A673 (cell line): ENCODE data around the gene MYCL. TPM values are rescaled to one million over a fixed set of nuclear protein-coding genes. Genes with fewer than 3 reads are reported as not detected.

Experiments
- BruUV-seq: library from RNA; stranded (reverse); fragments of 400-500 nt; replicated peaks from 2 replicates; lab custom pipeline; 2021; lab: Mats Ljungman, UMichigan
- CTCF ChIA-PET: fragments of 300-600 bp; sonication (Branson Sonifier 250); formaldehyde crosslinking; loops from one replicate; lab custom pipeline; 2022; ENCODE audit warnings: antibody characterized with exemption; lab: Charles Lee
- POLR2A ChIA-PET: fragments of 300-600 bp; sonication (Branson Sonifier 250); formaldehyde crosslinking; loops from one replicate; lab custom pipeline; 2022; ENCODE audit warnings: antibody characterized with exemption; ENCODE audit not compliant: low non-redundant PET; lab: Charles Lee
- DNase-seq: peaks from one replicate; pipeline ENCODE4 v3.0.0-alpha.2; 2015; ENCODE audit warnings: low spot score
- H3K27ac ChIP-seq: fragments of 200-600 bp; sonication (generic); 2 replicates; pipeline ENCODE4 v1.5.1; 2016; ENCODE audit warnings: mixed run types, low read depth, mild to moderate bottlenecking, mixed read lengths, antibody characterized with exemption, low read length; ENCODE audit not compliant: poor library complexity, severe bottlenecking
- H3K27me3 ChIP-seq: fragments of 200-600 bp; sonication (generic); replicated peaks from 2 replicates; pipeline ENCODE4 v1.6.1; 2017; ENCODE audit warnings: mixed run types, low read depth, mild to moderate bottlenecking, mixed read lengths, antibody characterized with exemption, low read length; ENCODE audit not compliant: insufficient read depth, poor library complexity
- H3K36me3 ChIP-seq: fragments of 200-600 bp; sonication (generic); 2 replicates; pipeline ENCODE4 v1.6.1; 2016; ENCODE audit warnings: mixed run types, mild to moderate bottlenecking, mixed read lengths, antibody characterized with exemption, low read length; ENCODE audit not compliant: insufficient read depth, poor library complexity, severe bottlenecking
- H3K4me1 ChIP-seq: fragments of 200-600 bp; sonication (generic); 2 replicates; pipeline ENCODE4 v1.6.1; 2017; ENCODE audit warnings: mixed run types, mild to moderate bottlenecking, mixed read lengths, antibody characterized with exemption, low read length; ENCODE audit not compliant: insufficient read depth, poor library complexity, severe bottlenecking
- H3K4me3 ChIP-seq: fragments of 200-600 bp; sonication (generic); 2 replicates; pipeline ENCODE4 v1.5.1; 2016; ENCODE audit warnings: low read depth, mixed run types, mild to moderate bottlenecking, mixed read lengths, low read length; ENCODE audit not compliant: poor library complexity, severe bottlenecking
- H3K9me3 ChIP-seq: fragments of 200-600 bp; sonication (generic); 2 replicates; pipeline ENCODE4 v1.6.1; 2016; ENCODE audit warnings: mixed run types, low read depth, mild to moderate bottlenecking, mixed read lengths, antibody characterized with exemption, low read length; ENCODE audit not compliant: poor library complexity, severe bottlenecking
- EZH2 ChIP-seq: fragments of 200-600 bp; sonication (generic); IDR thresholded peaks from 2 replicates; pipeline ENCODE4 v1.6.1; 2017; ENCODE audit warnings: borderline replicate concordance, low read depth, mild to moderate bottlenecking, mixed read lengths, antibody characterized with exemption, low read length; ENCODE audit not compliant: poor library complexity, severe bottlenecking
- intact Hi-C: fragments of 100-400 bp; cut with micrococcal nuclease; formaldehyde crosslinking; loops from one replicate; pipeline ENCODE4 v1.10.0; 2022; ENCODE audit not compliant: unreplicated experiment
- total RNA-seq: library from RNA; stranded (reverse); gene quantifications from 2 replicates; pipeline ENCODE4 v1.2.3, GENCODE V29; 2021
- TF ChIP-seq, protein P1 (sequence below): fragments of 300-800, 200-600 bp; sonication (generic); conservative IDR thresholded peaks from 2 replicates; pipeline ENCODE4 v1.5.1; 2017; ENCODE audit warnings: low read depth, mild to moderate bottlenecking, antibody characterized with exemption, low read length, moderate library complexity, mixed read lengths

MYCL gene
- total RNA-seq, 1 experiment from 2014 or later = 0.58 TPM

DNA sequence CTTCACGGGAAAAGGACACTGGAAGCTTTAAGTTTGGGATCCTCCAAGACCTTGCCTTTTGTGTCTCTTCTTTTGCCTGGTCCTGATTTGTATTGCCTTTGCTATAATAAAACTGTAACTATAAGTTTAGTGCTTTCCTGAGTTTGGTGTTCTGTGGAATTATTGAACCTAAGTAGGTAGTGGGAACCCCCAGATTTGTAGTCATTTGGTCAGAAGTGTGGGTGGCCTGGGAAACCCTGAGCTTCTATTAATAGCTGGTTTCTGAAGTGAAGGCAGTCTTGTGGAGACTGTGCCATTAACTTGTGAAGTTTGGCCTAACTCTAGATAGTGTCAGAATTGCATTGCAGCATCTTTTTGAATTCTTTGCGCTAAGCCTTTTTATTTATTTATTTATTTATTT is 6.8 kb upstream of the MYCL start:
- DNase-seq = no peak
- Histone ChIP-seq H3K36me3 (no peaks in the 10 kb centered on the region), H3K27ac (no peak overlapping the region), H3K4me3 (no peak overlapping the region), H3K4me1 (no peaks in the 10 kb centered on the region), H3K9me3 (peaks cover 6% of the 10 kb centered on the region), H3K27me3 (no peaks in the 10 kb centered on the region)
- no peak for TF ChIP-seq EZH2
- TF ChIP-seq, protein P1, sequence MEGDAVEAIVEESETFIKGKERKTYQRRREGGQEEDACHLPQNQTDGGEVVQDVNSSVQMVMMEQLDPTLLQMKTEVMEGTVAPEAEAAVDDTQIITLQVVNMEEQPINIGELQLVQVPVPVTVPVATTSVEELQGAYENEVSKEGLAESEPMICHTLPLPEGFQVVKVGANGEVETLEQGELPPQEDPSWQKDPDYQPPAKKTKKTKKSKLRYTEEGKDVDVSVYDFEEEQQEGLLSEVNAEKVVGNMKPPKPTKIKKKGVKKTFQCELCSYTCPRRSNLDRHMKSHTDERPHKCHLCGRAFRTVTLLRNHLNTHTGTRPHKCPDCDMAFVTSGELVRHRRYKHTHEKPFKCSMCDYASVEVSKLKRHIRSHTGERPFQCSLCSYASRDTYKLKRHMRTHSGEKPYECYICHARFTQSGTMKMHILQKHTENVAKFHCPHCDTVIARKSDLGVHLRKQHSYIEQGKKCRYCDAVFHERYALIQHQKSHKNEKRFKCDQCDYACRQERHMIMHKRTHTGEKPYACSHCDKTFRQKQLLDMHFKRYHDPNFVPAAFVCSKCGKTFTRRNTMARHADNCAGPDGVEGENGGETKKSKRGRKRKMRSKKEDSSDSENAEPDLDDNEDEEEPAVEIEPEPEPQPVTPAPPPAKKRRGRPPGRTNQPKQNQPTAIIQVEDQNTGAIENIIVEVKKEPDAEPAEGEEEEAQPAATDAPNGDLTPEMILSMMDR = no peak
- intact Hi-C loops = no loop called here
- POLR2A ChIA-PET = no interaction called here
- no TSS peak for BruUV-seq
- CTCF ChIA-PET = no interaction called here

DNA sequence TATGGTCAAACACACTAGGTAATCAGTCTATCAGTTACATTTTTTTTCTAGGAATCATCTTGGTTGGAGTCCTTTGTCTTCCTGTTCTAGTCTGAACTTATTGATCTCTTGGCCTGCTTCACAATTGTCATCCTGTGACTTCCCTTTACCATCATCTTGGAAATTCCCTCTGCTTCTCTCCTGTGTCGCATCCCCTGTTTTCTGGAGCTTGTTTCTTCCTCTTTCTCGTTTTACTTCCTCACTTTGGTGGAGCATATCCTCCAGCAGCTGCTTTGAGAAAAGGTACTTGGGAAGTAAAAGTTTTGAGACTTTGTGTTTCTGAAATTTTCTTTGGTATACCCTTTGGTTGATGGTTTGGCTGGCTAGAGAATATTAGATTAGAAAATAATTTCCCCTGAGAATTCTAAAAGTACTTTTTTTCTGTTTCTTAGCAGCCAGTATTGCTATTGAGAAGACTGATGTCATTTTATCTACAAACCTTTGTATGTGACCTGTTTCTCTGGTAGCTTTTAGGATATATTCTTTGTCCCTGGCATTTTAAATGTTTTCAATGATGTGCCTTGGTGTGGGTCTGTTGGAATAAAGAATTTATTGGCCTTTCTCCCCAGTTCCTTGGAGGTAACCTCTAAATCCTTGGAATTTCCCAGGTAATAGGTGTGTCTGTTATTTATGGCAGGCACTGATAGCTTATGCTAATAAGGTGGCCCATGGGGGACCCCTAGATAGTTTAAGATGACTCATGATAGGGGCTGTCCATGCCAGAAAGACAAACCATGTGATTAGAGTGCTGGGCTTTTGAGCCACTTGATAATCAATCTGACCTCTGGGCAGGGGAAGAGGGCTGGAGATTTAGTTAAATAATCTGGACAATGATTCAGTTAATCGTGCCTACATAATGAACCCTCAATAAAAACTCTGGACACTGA is 6.1 kb upstream of the MYCL start:
- H3K27ac ChIP-seq = no peak overlapping the region
- peaks cover 6% of the 10 kb centered on the region for H3K9me3 ChIP-seq
- ChIA-PET POLR2A (interaction anchor here (0.6 kb wide), 1 partner anchor 19 kb away, joined by 3 read pairs; no protein-coding TSS in a partner anchor), CTCF (no interaction called here)
- H3K4me3 ChIP-seq = no peak overlapping the region
- TF ChIP-seq EZH2 = no peak
- TF ChIP-seq, protein P1 = no peak
- peaks cover under 1% of the 10 kb centered on the region for H3K27me3 ChIP-seq
- H3K36me3 ChIP-seq = no peaks in the 10 kb centered on the region
- no peaks in the 10 kb centered on the region for H3K4me1 ChIP-seq
- no TSS peak for BruUV-seq
- no peak for DNase-seq
- intact Hi-C loops = no loop called here

GRCh38 chr1:39905172-39905571 is 3.5 kb upstream of the MYCL start:
- ChIA-PET POLR2A (no interaction called here), CTCF (no interaction called here)
- no peak for TF ChIP-seq EZH2
- TF ChIP-seq, protein P1 = no peak
- no peak overlapping the region for H3K4me3 ChIP-seq
- no peak for DNase-seq
- H3K27ac ChIP-seq = no peak overlapping the region
- peaks cover 7% of the 10 kb centered on the region for H3K27me3 ChIP-seq
- intact Hi-C loops = no loop called here
- peaks cover 6% of the 10 kb centered on the region for H3K9me3 ChIP-seq
- no TSS peak for BruUV-seq
- H3K36me3 ChIP-seq = no peaks in the 10 kb centered on the region
- H3K4me1 ChIP-seq = peaks cover 4% of the 10 kb centered on the region
